Measurements from ENCODE around the gene LOC128125822.

LOC128125822 gene

DNA sequence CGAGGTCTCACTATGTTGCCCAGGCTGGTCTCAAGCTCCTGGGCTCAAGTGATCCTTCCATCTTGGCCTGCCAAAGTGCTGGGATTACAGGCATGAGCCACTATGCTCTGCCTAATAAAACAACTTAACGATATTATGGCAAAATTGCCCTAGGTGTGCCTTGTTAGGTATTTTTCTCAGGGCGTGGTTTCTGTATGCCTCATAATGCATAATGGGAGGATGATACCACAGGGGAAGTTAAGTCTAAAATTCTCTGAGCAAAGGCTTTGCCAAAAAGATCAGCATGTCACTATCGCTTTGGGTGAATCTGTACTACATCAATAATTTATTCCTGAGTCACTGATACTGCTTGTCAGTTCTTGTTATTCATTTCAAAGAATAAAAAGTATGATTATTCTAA, 15.9 kb upstream of the LOC128125822 start:
- no peak for DNase-seq (ENCODE audit: low read depth, low spot score)

DNA sequence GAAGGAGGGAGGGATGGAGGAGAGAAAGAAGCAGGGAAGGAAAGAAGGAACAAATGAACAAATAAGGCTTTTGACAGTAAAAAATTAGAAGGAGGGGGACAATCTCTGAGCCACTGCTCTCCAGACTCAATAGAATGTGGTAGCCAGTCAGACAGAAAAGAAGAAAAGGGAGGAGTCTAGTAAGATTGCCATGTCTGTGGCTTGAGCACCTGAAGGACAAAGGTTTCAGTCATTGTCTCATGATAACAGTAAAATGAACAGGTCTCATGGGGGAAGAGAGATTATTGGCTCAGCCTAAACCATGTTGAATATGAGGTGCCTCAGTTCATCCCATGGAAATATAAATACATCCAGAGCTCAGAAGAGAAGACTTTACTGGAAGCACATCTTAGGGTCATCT, 14.0 kb upstream of the LOC128125822 start:
- no peak for DNase-seq (ENCODE audit: low read depth, low spot score)

DNA sequence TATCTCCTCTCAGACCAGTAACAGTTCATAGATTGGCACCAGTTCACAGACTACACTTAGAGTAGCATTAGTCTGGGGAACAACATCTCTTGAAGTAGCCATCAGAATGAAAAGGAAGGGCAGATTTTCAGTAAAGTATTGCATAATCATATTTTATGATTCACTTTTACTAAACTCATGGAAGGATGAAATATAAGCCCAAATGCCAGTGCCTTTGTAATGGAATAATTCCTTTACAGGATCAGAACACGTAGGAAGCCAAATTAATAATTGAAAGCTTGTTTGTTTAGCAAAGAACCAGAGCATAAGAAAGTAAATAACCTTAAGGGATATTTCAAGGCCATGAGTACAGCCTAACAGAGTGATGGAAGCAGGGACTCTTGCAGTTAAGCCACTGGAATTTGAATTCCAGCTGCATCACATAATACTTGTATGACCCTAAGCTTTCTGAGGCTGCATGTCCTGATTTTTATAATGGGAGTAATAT, 11.4 kb upstream of the LOC128125822 start:
- DNase-seq (ENCODE audit: low read depth, low spot score): no peak

DNA sequence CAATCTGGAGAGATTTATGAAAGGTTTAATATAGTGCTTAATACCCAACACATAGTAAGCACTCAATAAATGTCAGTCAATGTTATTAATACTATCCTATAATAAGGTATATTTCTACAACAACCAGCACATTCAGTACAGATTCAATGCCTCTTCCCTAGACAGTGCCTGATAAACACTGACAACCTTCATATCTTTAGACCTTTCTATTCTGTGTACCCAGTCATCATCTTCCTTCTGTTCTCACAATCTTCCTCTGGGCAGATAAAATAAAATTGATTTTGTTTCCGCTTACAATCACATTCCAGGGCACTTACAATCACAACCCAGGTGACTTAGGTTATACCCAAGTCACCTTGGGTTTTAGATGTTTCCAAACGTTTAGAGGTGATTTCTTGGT, 11.0 kb upstream of the LOC128125822 start:
- no peak for DNase-seq (ENCODE audit: low read depth, low spot score)

DNA sequence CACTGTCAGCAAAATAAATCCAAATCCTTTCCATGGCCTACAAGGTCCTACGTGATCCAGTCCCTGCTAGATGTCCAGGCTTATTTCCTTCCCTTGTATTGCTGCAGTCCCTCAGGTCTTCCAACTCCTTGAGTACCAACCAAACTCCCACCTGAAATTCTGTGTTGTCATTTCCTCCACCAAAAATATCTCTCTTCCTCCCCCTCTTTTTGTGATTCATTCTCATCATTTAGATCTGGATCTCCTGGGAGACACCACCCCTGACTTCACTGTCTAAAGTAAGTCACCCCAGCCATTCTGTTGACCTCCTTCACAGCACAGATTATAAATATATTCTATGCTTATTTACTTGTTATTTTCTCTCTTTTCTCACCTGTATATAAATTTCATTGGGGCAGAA, 9.0 kb upstream of the LOC128125822 start:
- no peak for DNase-seq (ENCODE audit: low read depth, low spot score)

DNA sequence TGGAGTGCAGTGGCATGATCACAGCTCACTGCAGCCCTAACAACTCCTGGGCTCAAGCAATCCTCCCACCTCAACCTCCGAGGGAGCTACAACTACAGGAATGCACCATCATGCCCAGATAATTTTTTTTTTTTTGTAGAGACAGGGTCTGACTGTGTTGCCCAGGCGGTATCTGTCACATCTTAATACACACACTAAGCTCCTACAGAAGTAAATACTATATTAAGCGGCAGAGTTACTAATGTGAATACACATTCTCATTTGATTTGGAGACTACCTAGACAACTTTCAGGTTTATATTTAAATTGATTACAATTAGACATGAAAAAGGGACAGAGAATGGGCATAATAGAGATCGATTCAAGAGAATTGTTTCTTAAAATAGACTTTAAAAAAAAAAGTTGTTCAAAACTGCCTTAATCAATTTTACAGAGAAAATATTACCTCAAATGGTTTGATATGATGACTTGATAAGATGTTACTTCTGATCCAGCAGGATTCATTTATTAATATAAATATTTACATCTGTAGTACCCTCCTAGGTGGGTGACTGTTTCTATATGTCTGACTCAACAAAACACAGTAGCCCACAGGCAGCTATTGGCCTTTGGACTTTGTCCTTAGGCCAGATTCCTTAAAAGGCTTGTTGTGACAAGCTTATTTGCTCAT, 7.1 kb upstream of the LOC128125822 start:
- DNase-seq (ENCODE audit: low read depth, low spot score): no peak

DNA sequence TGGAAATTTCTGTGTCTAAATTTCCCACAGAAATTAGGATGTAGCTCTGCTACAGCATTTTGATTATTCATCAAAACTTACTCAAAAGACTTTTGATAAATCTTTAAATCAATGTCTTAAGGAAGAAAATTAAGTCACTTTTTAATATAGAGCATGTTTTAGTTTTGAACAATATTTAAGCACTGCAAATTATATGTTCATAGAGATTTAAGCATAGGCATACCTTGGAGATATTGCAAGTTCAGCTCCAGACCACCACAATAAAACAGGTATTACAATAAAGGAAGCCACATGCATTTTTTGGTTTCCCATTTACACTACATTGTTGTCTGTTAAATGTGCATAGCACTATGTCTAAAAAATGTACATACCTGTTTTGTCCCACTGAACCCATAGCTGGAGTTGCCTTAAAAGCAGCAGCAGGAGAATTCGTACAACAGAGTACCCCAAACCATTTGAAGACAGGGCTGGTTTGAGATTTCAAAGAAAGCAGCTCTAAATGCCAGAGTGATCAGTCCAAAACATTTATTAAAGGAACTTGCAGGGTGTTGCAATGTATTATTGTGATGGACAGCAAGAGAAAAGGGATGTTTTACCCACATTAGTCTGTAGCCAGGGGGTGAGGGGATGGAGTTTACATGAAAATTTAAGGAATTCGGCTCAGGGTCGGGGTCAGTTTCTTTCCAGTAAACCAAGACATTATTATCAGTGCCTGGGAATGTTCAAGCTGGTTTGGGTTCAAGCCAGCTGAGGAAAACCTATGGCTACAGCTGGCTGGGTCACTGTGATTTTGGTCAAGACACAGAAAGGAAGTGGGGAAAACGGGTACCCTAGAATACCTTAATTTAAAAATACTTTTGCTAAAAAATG, 6.3 kb upstream of the LOC128125822 start:
- DNase-seq (ENCODE audit: low read depth, low spot score): no peak

DNA sequence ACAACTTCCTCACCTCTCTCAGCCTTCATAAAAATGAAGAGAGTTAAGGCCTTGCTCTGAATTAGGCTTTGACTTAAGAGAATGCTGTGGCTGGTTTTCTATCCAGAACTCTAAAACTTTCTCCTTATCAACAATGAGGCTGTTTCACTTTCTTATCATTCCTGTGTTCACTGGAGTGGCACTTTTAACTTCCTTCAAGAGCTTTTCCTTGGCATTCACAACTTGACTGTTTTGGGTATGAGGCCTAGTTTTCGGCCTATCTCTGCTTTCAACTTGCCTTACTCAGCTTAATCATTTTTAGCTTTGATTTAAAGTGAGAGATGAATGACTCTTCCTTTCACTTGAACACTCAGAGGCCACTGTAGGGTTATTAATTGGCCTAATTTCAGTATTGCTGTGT, 4.3 kb upstream of the LOC128125822 start:
- DNase-seq (ENCODE audit: low read depth, low spot score): no peak

DNA sequence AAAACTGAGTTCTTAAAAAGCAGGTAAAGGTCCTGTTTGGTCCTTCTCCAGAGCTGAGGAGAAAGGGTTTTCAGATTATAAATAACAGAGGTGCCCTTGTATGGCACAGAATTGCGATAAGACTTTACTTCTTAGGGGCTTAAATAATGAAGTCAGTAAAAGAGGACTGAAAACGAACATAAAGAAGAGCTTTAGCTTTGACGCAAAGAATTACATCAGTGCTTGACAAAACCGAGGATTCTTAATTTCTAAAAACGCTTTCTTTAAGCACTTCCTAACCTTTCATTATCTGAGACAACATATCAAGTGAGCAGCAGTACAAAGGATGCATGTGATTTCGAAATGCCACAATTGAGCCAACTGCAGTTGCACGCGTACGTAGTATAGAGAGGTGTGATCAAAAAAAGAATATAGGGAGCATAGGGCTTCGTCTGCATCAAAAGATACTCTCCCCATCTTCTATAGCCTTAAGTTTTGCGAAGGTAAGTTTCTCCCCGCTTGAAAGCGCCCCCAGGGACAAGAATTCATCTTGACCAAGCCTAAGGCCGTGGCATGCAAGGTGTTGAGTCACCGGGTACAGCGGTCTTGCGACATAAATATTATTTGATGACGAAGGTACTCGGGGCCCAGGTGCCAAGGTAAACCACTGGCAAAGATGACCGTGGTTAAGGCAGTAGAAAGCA, 778 bp upstream of the LOC128125822 start:
- DNase-seq (ENCODE audit: low read depth, low spot score): no peak

DNA sequence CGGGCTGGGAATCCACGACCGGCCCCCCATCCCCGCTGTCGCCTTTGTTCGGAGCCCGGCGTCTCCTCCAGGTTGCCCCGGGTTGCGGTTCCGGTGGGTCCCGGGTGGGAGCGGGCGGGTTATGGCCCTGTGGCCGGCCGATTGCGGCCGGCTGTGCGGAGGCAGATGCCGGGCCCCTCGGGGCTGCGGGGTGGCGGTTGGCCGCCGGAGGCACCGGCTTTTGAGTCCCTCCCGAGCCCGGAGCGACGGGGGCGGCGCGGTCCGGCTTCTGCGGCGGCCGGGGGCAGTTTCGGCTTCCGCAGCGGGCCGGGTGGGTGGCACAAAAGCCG, 431 bp downstream of the LOC128125822 start:
- DNase-seq (ENCODE audit: low read depth, low spot score): no peak

DNA sequence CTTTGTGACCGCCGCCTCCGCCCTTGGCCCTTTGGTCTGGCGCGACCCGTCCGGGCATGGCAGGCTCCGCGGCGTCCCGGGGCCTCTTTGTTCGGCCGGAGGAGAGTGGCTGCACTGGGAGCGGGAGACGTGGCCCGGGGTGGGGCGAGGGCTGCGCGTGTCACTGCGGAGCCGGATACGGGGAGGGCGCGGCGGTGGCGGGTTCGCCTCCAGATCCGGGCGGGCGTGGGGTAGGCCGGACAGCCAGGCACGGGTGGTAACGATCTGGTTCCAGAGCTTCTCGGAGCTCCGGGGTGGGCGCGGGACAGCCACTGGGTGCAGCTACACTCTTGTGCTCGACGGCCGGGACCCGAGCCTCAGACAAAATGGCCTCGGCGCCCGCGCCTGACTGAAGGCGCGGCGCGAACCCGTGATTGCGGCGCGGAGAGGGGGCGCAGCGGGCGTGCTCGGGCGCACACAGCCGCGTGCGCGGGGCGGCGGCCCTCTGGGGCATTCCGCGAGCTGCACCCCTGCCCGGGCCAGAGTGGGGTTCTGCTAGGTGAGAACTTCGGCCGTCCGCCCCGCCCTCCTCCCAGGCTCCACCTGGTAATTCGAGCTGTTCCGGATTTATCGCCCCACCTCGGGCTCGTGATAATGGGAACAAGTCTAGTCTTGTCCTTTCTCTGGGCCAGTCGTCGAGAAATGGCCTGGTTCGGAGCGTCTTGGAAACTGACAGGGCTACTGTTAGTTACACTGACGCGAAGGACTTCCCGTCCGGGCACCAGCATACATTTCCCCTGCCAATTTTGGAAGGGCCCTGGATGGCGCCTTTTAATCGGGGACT, 1.0 kb downstream of the LOC128125822 start:
- DNase-seq (ENCODE audit: low read depth, low spot score): no peak

DNA sequence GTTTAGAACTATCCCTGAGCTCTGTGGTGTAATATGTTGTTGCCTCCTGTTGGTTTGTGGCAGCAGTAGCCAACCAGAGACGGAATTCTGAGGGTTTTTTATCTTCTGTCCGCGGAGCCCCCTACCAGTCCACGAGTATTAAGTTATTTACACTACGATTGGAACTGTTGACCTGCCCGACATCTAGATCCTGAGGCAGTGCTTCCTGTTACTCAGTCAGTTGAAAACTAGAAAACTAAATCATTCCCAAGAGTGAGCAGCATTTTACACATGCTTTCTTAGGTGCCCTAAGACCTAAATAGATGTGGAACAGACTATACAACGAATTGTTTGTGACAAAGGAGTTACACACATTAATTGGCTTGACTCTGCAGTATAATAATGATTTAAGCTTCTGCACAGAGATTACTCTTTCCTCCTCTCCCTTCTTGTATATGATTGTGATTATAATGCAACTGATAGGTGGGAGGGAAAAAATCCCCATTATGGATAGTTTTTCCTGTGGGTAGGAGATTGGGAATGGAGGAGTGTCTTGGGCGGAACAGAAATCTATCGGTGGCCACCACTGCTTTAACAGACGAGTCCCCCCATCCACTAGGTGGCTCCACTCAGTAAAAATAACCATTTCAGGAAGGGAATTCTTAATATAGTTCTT, 1.7 kb downstream of the LOC128125822 start:
- DNase-seq (ENCODE audit: low read depth, low spot score): no peak

DNA sequence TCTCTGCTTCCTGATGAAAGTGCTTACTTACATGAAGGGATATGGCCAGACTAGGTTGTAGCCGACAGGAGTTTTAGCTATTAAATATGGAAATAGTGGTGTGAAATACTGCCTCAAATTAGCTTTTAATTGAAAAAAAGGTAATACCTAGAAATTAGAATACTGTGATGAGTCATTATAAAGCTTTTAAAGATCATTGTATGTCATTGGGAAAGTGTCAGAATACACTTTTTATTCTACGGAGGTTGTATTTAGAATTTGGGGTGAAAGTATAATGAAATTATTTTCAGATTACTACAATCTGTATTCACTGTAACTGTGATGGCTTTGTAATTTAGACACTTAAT, 2.2 kb downstream of the LOC128125822 start:
- DNase-seq (ENCODE audit: low read depth, low spot score): no peak

DNA sequence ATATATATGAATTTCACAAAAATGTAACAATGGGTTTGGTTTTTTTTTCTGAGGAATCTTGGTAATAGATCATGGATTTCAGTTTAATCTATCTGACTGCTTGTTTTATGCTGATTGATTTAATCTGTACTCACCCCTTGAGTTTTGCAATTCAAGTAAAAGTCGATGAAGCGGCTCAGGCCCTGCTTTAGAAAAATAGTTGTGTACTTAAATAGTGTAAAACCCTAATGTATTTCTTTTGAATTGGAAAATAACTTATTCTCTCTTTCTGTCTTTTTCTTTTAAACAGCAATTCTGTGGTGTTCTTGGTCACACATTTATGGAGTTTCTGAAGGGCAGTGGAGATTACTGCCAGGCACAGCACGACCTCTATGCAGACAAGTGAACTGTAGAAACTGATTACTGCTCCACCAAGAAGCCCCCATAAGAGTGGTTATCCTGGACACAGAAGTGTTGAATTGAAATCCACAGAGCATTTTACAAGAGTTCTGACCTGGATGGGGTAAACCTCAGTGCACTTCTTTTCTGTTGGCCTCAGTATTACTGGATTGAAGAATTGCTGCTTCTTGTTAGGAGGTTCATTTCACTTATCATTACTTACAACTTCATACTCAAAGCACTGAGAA, 4.0 kb downstream of the LOC128125822 start:
- no peak for DNase-seq (ENCODE audit: low read depth, low spot score)

DNA sequence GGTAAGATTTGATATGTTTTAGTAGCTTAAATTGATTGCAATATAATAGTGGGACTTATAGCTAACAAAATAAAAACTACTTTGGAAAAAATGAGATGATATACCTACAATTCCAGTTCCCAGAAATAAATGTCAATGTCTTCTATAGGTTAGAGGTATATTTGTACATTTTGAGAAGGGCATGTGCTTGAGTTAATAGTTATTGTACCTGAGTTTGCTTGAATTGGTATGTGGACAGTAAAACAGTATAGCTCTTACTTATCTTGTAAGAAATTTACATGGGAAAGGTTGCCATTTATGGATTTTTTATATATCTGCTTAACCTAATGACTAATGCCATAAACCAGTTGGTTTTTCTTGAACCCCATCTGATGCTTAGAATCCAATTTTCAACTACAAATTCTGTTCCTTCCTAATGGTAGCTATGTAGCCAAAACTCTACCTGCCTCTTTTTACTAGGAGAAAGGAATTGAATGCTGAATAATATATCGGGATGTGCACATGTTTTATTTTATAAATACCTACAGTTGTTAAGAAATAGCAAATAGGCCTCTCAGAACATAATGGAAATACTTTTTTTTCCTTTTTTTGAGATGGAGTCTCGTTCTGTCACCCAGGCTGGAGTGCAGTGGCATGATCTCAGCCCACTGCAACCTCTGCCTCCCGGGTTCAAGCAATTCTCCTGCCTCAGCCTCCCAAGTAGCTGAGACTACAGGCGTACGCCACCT, 4.9 kb downstream of the LOC128125822 start:
- no peak for DNase-seq (ENCODE audit: low read depth, low spot score)

DNA sequence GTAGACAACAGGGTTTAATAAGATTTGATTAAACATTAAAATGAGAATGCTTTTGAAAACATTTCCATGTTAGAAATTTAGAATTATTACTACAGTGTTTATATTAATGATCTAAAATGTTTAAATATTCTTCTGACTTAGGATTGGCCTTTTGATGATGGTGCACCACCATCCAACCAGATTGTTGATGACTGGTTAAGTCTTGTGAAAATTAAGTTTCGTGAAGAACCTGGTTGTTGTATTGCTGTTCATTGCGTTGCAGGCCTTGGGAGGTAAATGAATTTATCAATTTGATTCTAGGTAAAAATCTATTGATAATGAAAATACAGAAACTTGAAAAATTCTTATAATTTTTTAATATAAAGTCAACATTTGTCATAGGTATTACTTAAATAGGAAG, 6.5 kb downstream of the LOC128125822 start:
- no peak for DNase-seq (ENCODE audit: low read depth, low spot score)

DNA sequence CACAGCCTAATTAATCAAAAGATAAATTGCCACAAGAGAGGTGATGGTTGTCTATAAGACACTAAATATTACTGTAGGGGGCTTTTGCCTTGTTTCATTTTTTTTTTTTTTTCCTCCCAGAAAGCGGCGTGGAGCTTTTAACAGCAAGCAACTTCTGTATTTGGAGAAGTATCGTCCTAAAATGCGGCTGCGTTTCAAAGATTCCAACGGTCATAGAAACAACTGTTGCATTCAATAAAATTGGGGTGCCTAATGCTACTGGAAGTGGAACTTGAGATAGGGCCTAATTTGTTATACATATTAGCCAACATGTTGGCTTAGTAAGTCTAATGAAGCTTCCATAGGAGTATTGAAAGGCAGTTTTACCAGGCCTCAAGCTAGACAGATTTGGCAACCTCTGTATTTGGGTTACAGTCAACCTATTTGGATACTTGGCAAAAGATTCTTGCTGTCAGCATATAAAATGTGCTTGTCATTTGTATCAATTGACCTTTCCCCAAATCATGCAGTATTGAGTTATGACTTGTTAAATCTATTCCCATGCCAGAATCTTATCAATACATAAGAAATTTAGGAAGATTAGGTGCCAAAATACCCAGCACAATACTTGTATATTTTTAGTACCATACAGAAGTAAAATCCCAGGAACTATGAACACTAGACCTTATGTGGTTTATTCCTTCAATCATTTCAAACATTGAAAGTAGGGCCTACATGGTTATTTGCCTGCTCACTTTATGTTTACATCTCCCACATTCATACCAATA, 7.8 kb downstream of the LOC128125822 start:
- DNase-seq (ENCODE audit: low read depth, low spot score): no peak

DNA sequence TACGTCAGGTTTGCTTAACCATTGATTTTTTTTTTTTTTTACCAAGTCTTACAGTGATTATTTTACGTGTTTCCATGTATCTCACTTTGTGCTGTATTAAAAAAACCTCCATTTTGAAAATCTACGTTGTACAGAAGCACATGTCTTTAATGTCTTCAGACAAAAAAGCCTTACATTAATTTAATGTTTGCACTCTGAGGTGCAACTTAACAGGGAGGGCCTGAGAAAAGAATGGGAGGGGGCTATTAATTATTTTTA, 8.4 kb downstream of the LOC128125822 start:
- no peak for DNase-seq (ENCODE audit: low read depth, low spot score)

DNA sequence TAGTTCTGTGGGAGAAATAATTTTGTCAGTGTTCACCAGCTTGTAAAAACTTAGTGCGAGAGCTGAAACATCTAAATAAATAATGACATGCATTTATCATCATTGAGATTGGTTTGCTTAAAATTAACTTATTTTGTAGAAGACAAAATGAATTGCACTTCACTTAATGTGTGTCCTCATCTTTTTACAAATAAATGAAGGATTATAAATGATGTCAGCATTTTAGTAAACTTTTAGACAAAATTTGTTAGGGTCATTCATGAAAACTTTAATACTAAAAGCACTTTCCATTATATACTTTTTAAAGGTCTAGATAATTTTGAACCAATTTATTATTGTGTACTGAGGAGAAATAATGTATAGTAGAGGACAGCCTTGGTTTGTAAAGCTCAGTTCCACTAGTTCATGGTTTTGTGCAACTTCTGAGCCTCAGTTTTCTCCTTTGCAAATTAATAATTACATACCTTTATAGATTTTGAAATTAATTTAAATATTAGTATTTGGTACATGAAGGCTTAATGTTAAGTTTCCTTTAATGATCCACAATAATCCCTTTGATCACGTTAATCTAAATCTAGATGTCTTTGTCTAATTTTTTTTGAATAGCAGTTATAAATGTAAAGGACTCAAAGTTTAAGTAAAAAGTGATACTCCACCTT, 9.2 kb downstream of the LOC128125822 start:
- DNase-seq (ENCODE audit: low read depth, low spot score): no peak

Data from smooth muscle cell of the brain vasculature (primary cell).